K562 (cell line): ENCODE measurements around the gene PPP4R3B. TPM values are rescaled to one million over a fixed set of nuclear protein-coding genes. Genes with fewer than 3 reads are reported as not detected.

ENCODE experiments used
- BHLHE40 ChIP-seq: IDR thresholded peaks from 2 replicates; pipeline ENCODE4 v1.6.1; 2011; ENCODE audit warnings: low read length, improper control_type of control experiment
- ETV1 ChIP-seq: fragments of 450-650 bp; conservative IDR thresholded peaks from 2 replicates; pipeline ENCODE4 v1.6.1; 2016; ENCODE audit warnings: missing genetic modification characterization, control low read depth, low read depth, missing compliant biosample characterization
- SMARCA4 ChIP-seq: fragments of 450-650 bp; IDR thresholded peaks from 2 replicates; pipeline ENCODE4 v1.6.1; 2016
- SPI1 ChIP-seq: IDR thresholded peaks from 2 replicates; pipeline ENCODE4 v1.6.1; 2011; ENCODE audit warnings: low read depth, low read length, control low read depth, borderline replicate concordance
- TAF1 ChIP-seq: IDR thresholded peaks from 2 replicates; pipeline ENCODE4 v1.6.1; 2011; ENCODE audit warnings: mild to moderate bottlenecking, low read length, moderate library complexity; ENCODE audit not compliant: insufficient read depth, control insufficient read depth, severe bottlenecking; ENCODE audit errors: extremely low read depth
- polyA plus RNA-seq, 8 experiments: library from polyadenylated mRNA; depleted of rRNA in 4 of 8; stranded (reverse) in 5 of 8; unstranded in 3 of 8; fragments of >200 nt; fragmentation: Nextera tagmentation in 2 of 8; fragmentation: Illumina TruSeq in 1 of 8; extraction: Ambion mirVana in 2 of 8; extraction: Trizol in 1 of 8; gene quantifications; 2 replicates each; pipeline versions ENCODE4 v1.2.1 to v1.2.3, GENCODE V29; 2011 to 2014; ENCODE audit warnings: inconsistent platforms in 1 of 8, missing spikeins in 1 of 8
- total RNA-seq, 7 experiments: library from RNA; depleted of rRNA in 6 of 7; stranded (reverse); fragments of >200 nt in 6 of 7; fragmentation: Illumina TruSeq in 2 of 7; extraction: Trizol in 2 of 7; gene quantifications; 2 replicates each; pipeline versions ENCODE4 v1.2.1 to v1.2.3, GENCODE V29; 2011 to 2021; ENCODE audit warnings: low replicate concordance in 1 of 7
- TF ChIP-seq, protein P1 (sequence below), 2 experiments: fragments of 450-650 bp; formaldehyde crosslinking in 1 of 2; IDR thresholded peaks; 2 replicates each; pipeline versions ENCODE4 v1.4.0 to v1.6.1; 2014 to 2020; ENCODE audit warnings: mild to moderate bottlenecking in 2 of 2, borderline replicate concordance in 1 of 2, low read depth in 1 of 2
- TF ChIP-seq, protein P2 (sequence below): sonication (generic); formaldehyde crosslinking; IDR thresholded peaks from 2 replicates; pipeline ENCODE4 v1.8.1; 2023; ENCODE audit warnings: missing genetic modification reagents, mild to moderate bottlenecking, borderline replicate concordance
- TF ChIP-seq, protein P3 (sequence below), 2 experiments: IDR thresholded peaks; 2 replicates each; pipeline ENCODE4 v1.6.1; 2012; ENCODE audit warnings: improper control_type of control experiment in 2 of 2, low read depth in 2 of 2, low read length in 2 of 2, borderline replicate concordance in 1 of 2
- TF ChIP-seq, protein P4 (sequence below): fragments of 250-450 bp; sonication (Bioruptor Pico); IDR thresholded peaks from 2 replicates; pipeline ENCODE4 v1.8.0; 2022; ENCODE audit warnings: moderate library complexity, mild to moderate bottlenecking, inconsistent platforms

Gene PPP4R3B
- total and polyA plus RNA-seq, 9 of the 15 experiments (the other 6 are each of a cell fraction or from before 2014, with no cell fraction given) = 13.2 to 59.2 (median 41.9) TPM

DNA sequence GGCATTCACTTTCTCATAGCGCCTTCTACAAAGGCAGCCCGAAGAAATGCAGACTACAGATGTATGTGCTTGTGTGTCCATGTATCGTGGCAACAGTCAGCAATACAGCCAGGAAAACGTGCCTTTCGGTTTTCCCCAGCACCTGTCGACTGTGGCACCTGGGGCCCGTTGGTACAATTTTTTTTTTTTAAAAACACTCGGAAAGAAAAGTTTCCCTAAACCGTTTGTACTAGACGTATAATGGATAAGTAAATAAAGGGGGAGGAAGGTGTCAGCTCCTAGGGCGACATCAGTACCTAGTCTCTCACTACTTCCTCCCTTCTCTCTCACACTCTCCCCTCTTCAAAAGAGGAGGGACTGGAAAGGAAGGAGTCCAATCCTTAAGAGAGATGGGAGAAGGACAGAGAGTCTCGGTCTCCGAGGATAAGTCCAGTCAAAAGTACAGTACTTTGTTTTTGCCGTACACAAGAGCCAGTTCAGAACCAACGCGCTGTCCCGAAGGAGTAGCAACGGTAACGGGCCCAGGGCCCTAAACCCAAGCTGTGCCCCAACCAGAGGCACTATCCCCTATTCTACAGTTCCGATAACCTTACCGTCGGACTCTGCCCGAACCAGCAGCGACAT is 759 bp downstream of the PPP4R3B start (continued):
- TF ChIP-seq, protein P1, sequence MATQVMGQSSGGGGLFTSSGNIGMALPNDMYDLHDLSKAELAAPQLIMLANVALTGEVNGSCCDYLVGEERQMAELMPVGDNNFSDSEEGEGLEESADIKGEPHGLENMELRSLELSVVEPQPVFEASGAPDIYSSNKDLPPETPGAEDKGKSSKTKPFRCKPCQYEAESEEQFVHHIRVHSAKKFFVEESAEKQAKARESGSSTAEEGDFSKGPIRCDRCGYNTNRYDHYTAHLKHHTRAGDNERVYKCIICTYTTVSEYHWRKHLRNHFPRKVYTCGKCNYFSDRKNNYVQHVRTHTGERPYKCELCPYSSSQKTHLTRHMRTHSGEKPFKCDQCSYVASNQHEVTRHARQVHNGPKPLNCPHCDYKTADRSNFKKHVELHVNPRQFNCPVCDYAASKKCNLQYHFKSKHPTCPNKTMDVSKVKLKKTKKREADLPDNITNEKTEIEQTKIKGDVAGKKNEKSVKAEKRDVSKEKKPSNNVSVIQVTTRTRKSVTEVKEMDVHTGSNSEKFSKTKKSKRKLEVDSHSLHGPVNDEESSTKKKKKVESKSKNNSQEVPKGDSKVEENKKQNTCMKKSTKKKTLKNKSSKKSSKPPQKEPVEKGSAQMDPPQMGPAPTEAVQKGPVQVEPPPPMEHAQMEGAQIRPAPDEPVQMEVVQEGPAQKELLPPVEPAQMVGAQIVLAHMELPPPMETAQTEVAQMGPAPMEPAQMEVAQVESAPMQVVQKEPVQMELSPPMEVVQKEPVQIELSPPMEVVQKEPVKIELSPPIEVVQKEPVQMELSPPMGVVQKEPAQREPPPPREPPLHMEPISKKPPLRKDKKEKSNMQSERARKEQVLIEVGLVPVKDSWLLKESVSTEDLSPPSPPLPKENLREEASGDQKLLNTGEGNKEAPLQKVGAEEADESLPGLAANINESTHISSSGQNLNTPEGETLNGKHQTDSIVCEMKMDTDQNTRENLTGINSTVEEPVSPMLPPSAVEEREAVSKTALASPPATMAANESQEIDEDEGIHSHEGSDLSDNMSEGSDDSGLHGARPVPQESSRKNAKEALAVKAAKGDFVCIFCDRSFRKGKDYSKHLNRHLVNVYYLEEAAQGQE (IDR thresholded peaks at IDR 0.05; ENCODE audit: borderline replicate concordance) = peak; percentile 36; the same call in 1 of the 2 replicates
- TF ChIP-seq, protein P1 (CRISPR knock-in tag; IDR thresholded peaks at IDR 0.05; ENCODE audit: low read depth) = no peak
- TF ChIP-seq TAF1 (peak; percentile 56), SMARCA4 (0 out of 2 replicates have a peak, but pooled peaks have one; percentile 8), BHLHE40 (peak; percentile 61), ETV1 (tag) (no peak), SPI1 (peak; percentile 62; the same call in 1 of the 2 replicates)
- TF ChIP-seq, protein P2, sequence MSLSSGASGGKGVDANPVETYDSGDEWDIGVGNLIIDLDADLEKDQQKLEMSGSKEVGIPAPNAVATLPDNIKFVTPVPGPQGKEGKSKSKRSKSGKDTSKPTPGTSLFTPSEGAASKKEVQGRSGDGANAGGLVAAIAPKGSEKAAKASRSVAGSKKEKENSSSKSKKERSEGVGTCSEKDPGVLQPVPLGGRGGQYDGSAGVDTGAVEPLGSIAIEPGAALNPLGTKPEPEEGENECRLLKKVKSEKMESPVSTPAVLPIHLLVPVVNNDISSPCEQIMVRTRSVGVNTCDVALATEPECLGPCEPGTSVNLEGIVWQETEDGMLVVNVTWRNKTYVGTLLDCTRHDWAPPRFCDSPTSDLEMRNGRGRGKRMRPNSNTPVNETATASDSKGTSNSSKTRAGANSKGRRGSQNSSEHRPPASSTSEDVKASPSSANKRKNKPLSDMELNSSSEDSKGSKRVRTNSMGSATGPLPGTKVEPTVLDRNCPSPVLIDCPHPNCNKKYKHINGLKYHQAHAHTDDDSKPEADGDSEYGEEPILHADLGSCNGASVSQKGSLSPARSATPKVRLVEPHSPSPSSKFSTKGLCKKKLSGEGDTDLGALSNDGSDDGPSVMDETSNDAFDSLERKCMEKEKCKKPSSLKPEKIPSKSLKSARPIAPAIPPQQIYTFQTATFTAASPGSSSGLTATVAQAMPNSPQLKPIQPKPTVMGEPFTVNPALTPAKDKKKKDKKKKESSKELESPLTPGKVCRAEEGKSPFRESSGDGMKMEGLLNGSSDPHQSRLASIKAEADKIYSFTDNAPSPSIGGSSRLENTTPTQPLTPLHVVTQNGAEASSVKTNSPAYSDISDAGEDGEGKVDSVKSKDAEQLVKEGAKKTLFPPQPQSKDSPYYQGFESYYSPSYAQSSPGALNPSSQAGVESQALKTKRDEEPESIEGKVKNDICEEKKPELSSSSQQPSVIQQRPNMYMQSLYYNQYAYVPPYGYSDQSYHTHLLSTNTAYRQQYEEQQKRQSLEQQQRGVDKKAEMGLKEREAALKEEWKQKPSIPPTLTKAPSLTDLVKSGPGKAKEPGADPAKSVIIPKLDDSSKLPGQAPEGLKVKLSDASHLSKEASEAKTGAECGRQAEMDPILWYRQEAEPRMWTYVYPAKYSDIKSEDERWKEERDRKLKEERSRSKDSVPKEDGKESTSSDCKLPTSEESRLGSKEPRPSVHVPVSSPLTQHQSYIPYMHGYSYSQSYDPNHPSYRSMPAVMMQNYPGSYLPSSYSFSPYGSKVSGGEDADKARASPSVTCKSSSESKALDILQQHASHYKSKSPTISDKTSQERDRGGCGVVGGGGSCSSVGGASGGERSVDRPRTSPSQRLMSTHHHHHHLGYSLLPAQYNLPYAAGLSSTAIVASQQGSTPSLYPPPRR (CRISPR knock-in tag) = 0 out of 2 replicates have a peak, but pooled peaks have one; percentile 38
- TF ChIP-seq, protein P3, sequence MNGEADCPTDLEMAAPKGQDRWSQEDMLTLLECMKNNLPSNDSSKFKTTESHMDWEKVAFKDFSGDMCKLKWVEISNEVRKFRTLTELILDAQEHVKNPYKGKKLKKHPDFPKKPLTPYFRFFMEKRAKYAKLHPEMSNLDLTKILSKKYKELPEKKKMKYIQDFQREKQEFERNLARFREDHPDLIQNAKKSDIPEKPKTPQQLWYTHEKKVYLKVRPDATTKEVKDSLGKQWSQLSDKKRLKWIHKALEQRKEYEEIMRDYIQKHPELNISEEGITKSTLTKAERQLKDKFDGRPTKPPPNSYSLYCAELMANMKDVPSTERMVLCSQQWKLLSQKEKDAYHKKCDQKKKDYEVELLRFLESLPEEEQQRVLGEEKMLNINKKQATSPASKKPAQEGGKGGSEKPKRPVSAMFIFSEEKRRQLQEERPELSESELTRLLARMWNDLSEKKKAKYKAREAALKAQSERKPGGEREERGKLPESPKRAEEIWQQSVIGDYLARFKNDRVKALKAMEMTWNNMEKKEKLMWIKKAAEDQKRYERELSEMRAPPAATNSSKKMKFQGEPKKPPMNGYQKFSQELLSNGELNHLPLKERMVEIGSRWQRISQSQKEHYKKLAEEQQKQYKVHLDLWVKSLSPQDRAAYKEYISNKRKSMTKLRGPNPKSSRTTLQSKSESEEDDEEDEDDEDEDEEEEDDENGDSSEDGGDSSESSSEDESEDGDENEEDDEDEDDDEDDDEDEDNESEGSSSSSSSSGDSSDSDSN (IDR thresholded peaks at IDR 0.05; ENCODE audit: borderline replicate concordance in 1 of 2, low read depth in 2 of 2, low read length in 2 of 2) = 0 out of 4 replicates have a peak, but pooled peaks of 1 of the 2 experiments have one; percentile 55
- TF ChIP-seq, protein P4, sequence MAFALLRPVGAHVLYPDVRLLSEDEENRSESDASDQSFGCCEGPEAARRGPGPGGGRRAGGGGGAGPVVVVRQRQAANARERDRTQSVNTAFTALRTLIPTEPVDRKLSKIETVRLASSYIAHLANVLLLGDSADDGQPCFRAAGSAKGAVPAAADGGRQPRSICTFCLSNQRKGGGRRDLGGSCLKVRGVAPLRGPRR (CRISPR knock-in tag) = no peak
